KG1 (cell line): ENCODE data around the gene KIF9.
"Not testable (repeated sequence)": the region's sequence is repeated elsewhere in the genome, so short reads cannot be mapped to it uniquely, and the experiment has no call there.

Experiments
- DNase-seq: peaks from one replicate; lab custom pipeline; 2025; lab: John Stamatoyannopoulos, UW

The KIF9 gene

DNA sequence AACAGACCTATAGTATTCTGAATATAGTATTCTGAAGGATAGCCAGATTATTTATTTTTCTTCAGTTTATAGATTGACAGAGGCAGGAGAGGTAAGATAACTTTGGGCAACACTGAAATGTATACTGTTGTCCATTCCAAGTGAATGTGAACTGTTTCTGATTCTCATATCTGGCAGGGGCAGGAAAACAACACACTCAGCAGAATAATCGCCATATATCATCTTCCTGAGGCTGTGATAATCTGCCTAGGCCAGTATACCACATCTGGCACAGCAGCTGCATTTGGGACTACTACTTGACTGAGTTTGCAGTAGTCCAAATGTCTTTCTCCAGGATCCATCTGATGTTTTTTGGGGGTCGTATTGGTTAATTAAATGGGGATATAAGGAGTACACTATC is 96.3 kb downstream of the KIF9 start:
- DNase-seq: no peak

DNA sequence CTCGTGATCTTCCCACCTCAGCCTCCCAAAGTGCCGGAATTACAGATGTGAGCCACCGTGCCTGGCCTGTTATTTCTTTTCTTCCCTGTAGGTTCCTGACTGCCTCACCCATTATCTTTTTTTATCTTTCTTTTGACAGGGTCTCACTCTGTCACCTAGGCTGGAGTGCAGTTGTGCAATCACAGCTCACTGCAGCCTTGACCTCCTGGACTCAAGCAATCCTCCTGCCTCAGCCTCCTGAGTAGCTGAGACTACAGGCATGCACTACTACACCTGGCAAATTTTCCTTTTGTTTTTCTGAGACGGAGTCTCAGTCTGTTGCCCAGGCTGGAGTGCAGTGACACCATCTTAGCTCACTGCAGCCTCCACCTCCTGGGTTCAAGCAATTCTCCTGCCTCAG is 100.9 kb downstream of the KIF9 start:
- DNase-seq: not testable (repeated sequence)

DNA sequence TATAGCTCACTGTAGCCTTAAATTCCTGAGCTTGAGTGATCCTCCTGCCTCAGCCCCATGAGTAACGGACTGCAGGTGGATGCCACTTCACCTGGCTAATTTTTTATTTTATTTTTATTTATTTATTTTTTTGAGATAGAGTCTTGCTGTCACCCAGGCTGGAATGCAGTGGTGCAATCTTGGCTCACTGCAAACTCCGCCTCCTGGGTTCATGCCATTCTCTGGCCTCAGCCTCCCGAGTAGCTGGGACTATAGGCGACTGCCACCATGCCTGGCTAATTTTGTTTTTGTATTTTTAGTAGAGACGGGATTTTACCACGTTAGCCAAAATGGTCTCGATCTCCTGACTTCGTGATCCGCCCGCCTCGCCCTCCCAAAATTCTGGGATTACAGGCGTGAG is 102.6 kb downstream of the KIF9 start:
- DNase-seq: not testable (repeated sequence)
